Stomach (tissue), 4 donors: Measurements from ENCODE around the gene TTC38.

Experiments used
- EP300 ChIP-seq: sonication (generic); formaldehyde crosslinking; IDR thresholded peaks from one replicate; pipeline ENCODE4 v1.6.1; 2017; ENCODE audit warnings: antibody characterized with exemption
- POLR2AphosphoS5 ChIP-seq, 3 donors: sonication (generic); formaldehyde crosslinking; IDR thresholded peaks; one replicate each; pipeline ENCODE4 v1.6.1; 2016; ENCODE audit warnings: antibody characterized with exemption in 3 of 3
- TF ChIP-seq, protein P1 (sequence below), 7 experiments: fragments of 450-650 bp in 4 of 7; fragments of 200-600 bp in 3 of 7; sonication (generic) in 3 of 7; IDR thresholded peaks; one replicate each; pipeline ENCODE4 v1.5.1; 2016 to 2019; ENCODE audit warnings: antibody characterized with exemption in 7 of 7, control low read depth in 2 of 7, mild to moderate bottlenecking in 1 of 7

DNA sequence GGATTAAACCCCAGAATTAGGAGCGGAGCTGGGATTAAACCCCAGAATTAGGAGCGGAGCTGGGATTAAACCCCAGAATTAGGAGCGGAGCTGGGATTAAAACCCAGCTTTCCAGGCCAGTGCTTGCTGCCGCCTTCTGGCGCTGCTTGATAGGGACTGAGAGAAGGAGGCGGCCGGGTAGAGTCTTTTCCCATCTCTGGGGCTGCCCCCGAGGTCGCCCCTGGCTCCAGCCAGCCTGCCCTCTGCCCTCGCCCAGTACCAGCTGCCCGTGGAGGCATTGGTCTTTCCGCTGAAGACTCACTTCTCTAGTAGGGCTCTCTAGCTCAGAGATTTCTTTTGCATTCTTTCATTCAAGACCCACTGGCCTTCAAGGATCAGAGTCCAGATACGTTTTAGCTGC, 72.9 kb downstream of the TTC38 start:
- TF ChIP-seq, protein P1, sequence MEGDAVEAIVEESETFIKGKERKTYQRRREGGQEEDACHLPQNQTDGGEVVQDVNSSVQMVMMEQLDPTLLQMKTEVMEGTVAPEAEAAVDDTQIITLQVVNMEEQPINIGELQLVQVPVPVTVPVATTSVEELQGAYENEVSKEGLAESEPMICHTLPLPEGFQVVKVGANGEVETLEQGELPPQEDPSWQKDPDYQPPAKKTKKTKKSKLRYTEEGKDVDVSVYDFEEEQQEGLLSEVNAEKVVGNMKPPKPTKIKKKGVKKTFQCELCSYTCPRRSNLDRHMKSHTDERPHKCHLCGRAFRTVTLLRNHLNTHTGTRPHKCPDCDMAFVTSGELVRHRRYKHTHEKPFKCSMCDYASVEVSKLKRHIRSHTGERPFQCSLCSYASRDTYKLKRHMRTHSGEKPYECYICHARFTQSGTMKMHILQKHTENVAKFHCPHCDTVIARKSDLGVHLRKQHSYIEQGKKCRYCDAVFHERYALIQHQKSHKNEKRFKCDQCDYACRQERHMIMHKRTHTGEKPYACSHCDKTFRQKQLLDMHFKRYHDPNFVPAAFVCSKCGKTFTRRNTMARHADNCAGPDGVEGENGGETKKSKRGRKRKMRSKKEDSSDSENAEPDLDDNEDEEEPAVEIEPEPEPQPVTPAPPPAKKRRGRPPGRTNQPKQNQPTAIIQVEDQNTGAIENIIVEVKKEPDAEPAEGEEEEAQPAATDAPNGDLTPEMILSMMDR (IDR thresholded peaks at IDR 0.05): no peak
- TF ChIP-seq EP300: no peak
- TF ChIP-seq POLR2AphosphoS5 (IDR thresholded peaks at IDR 0.05): no peak
